ENCODE data around the gene SLC9A4.

GRCh38 chr2:102504833-102505232, 31.8 kb downstream of the SLC9A4 start:
- TF ChIP-seq CTCF (IDR thresholded peaks at IDR 0.05) (no peak), POLR2A (IDR thresholded peaks at IDR 0.05) (no peak)

All from uterus (tissue), 2 donors.